Right lobe of liver (tissue), 4 donors: Measurements from ENCODE around the gene FIGN.

Source experiments
- CTCF ChIP-seq, 4 donors: fragments of 200-600 bp in 3 of 4; fragments of 450-650 bp in 1 of 4; IDR thresholded peaks; one replicate each; pipeline versions ENCODE4 v1.5.1 to v1.8.0; 2016 to 2022; ENCODE audit warnings: antibody characterized with exemption in 4 of 4, mild to moderate bottlenecking in 2 of 4
- POLR2A ChIP-seq: fragments of 450-650 bp; IDR thresholded peaks from one replicate; pipeline ENCODE4 v1.6.1; 2017; ENCODE audit warnings: antibody characterized with exemption, mild to moderate bottlenecking
- donor health status: DM: no; HTN: no; CAD: no.
- donor health status: DM: no; HTN: no; CAD: no.
- donor health status: DM: no; HTN: yes; CAD: no.

GRCh38 chr2:163775304-163775703, 39.5 kb upstream of the FIGN start:
- TF ChIP-seq POLR2A (no peak), CTCF (IDR thresholded peaks at IDR 0.05) (no peak)
